ENCODE results near the gene RTL1. TPM values are rescaled to one million over a fixed set of nuclear protein-coding genes. Genes with fewer than 3 reads are reported as not detected.

RTL1 gene
- total RNA-seq, 6 experiments from 2014 or later, result not detected

GRCh38 chr14:100854435-100854834, 49.1 kb downstream of the RTL1 start:
- Mint-ChIP-seq H3K36me3 (ENCODE audit: low read depth) (no peaks in the 10 kb centered on the region; the same call in 1 of the 2 replicates), H3K9me3 (no peaks in the 10 kb centered on the region), H3K4me1 (ENCODE audit: low read depth) (peaks cover 12% of the 10 kb centered on the region), H3K4me3 (no peak overlapping the region), H3K27me3 (ENCODE audit: insufficient read depth) (peaks cover 18% of the 10 kb centered on the region), H3K27ac (0 out of 2 replicates have a peak overlapping the region, but pooled peaks have one; percentile 6)
- TF ChIP-seq, protein P1, sequence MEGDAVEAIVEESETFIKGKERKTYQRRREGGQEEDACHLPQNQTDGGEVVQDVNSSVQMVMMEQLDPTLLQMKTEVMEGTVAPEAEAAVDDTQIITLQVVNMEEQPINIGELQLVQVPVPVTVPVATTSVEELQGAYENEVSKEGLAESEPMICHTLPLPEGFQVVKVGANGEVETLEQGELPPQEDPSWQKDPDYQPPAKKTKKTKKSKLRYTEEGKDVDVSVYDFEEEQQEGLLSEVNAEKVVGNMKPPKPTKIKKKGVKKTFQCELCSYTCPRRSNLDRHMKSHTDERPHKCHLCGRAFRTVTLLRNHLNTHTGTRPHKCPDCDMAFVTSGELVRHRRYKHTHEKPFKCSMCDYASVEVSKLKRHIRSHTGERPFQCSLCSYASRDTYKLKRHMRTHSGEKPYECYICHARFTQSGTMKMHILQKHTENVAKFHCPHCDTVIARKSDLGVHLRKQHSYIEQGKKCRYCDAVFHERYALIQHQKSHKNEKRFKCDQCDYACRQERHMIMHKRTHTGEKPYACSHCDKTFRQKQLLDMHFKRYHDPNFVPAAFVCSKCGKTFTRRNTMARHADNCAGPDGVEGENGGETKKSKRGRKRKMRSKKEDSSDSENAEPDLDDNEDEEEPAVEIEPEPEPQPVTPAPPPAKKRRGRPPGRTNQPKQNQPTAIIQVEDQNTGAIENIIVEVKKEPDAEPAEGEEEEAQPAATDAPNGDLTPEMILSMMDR (IDR thresholded peaks at IDR 0.05), result no peak
- DNase-seq, result no peak

GRCh38 chr14:100851946-100852620, 51.4 kb downstream of the RTL1 start:
- Mint-ChIP-seq H3K27ac (peak overlapping the region; percentile 50), H3K4me3 (no peak overlapping the region), H3K4me1 (ENCODE audit: low read depth) (peaks cover 12% of the 10 kb centered on the region), H3K9me3 (no peaks in the 10 kb centered on the region), H3K27me3 (ENCODE audit: insufficient read depth) (peaks cover 14% of the 10 kb centered on the region), H3K36me3 (ENCODE audit: low read depth) (no peaks in the 10 kb centered on the region; the same call in 1 of the 2 replicates)
- no peak for DNase-seq
- TF ChIP-seq, protein P1 (IDR thresholded peaks at IDR 0.05), result no peak

DNA sequence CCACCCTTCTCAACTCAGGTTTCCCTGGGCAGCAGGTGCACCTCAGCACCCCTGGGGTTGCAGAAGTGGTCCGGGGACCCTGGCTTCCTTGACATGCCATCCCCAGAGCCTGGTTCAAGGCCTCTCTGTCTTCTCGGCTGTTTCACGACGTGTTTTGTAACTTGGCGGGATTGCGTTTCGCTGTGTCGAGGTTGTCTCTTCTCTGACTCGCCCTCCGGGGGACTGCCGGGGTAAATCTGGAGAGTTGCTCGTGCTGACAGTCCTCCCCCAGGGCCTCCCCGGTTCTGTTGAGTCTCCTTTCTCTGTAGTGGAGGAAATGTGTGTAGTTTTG, 52.0 kb downstream of the RTL1 start:
- Mint-ChIP-seq H3K9me3 (no peaks in the 10 kb centered on the region), H3K4me3 (no peak overlapping the region), H3K36me3 (ENCODE audit: low read depth) (no peaks in the 10 kb centered on the region; the same call in 1 of the 2 replicates), H3K27me3 (ENCODE audit: insufficient read depth) (peaks cover 14% of the 10 kb centered on the region), H3K4me1 (ENCODE audit: low read depth) (peaks cover 12% of the 10 kb centered on the region), H3K27ac (peak overlapping the region; percentile 50)
- no peak for DNase-seq
- TF ChIP-seq, protein P1 (IDR thresholded peaks at IDR 0.05), result no peak

- H3K9me3 Mint-ChIP-seq, result no peaks in the 10 kb centered on the region
- H3K27me3 Mint-ChIP-seq (ENCODE audit: insufficient read depth), result peaks cover 11% of the 10 kb centered on the region
- H3K27ac Mint-ChIP-seq, result no peak overlapping the region
- DNase-seq, result no peak
- peaks cover 12% of the 10 kb centered on the region for H3K4me1 Mint-ChIP-seq (ENCODE audit: low read depth)
- no peaks in the 10 kb centered on the region; the same call in 1 of the 2 replicates for H3K36me3 Mint-ChIP-seq (ENCODE audit: low read depth)
- TF ChIP-seq, protein P1 (IDR thresholded peaks at IDR 0.05), result peak; percentile 91
- no peak overlapping the region for H3K4me3 Mint-ChIP-seq
Measured at GRCh38 chr14:100850841-100851585, 52.5 kb downstream of the RTL1 start.

- peaks cover 15% of the 10 kb centered on the region for H3K4me1 Mint-ChIP-seq (ENCODE audit: low read depth)
- H3K36me3 Mint-ChIP-seq (ENCODE audit: low read depth), result peaks cover 4% of the 10 kb centered on the region; the same call in 1 of the 2 replicates
- peaks cover 11% of the 10 kb centered on the region for H3K27me3 Mint-ChIP-seq (ENCODE audit: insufficient read depth)
- TF ChIP-seq, protein P1 (IDR thresholded peaks at IDR 0.05), result no peak
- DNase-seq, result no peak
- no peak overlapping the region for H3K27ac Mint-ChIP-seq
- no peak overlapping the region for H3K4me3 Mint-ChIP-seq
- no peaks in the 10 kb centered on the region for H3K9me3 Mint-ChIP-seq
Measured at GRCh38 chr14:100849115-100849781, 54.3 kb downstream of the RTL1 start.
